GM21528 (cell line): ENCODE results near the gene STK40.
A peak's percentile ranks its signal among the peaks of the same experiment; 100 is the strongest.

Source experiments
- ATAC-seq: cut with Tn5 transposase; IDR thresholded peaks from one replicate; pipeline ENCODE4 v1.9.1; 2021; ENCODE audit warnings: mild to moderate bottlenecking, moderate library complexity; ENCODE audit not compliant: unreplicated experiment, low FRiP score

Gene STK40

GRCh38 chr1:36346741-36347370 lies 38.9 kb downstream of the STK40 start:
- ATAC-seq = no peak

- ATAC-seq = no peak
These were observed 40.4 kb downstream of the STK40 start for GRCh38 chr1:36345353-36345752.

GRCh38 chr1:36344395-36344680 lies 41.4 kb downstream of the STK40 start:
- ATAC-seq = no peak

- no peak for ATAC-seq
These were observed 41.9 kb downstream of the STK40 start for GRCh38 chr1:36343651-36344394.

- ATAC-seq = no peak
These were observed 43.1 kb downstream of the STK40 start for GRCh38 chr1:36342426-36343185.

- no peak for ATAC-seq
These were observed 44.0 kb downstream of the STK40 start for GRCh38 chr1:36341626-36342320.

GRCh38 chr1:36339615-36340014 lies 46.1 kb downstream of the STK40 start:
- no peak for ATAC-seq

GRCh38 chr1:36339215-36339614 lies 46.5 kb downstream of the STK40 start:
- ATAC-seq = no peak

GRCh38 chr1:36337830-36338229 lies 47.9 kb downstream of the STK40 start:
- no peak for ATAC-seq

GRCh38 chr1:36330940-36331339 lies 54.8 kb downstream of the STK40 start:
- no peak for ATAC-seq

GRCh38 chr1:36329817-36330216 lies 55.9 kb downstream of the STK40 start:
- no peak for ATAC-seq

GRCh38 chr1:36328713-36329112 lies 57.0 kb downstream of the STK40 start:
- ATAC-seq = no peak

GRCh38 chr1:36328088-36328480 lies 57.6 kb downstream of the STK40 start:
- ATAC-seq = no peak

- ATAC-seq = no peak
These were observed 58.2 kb downstream of the STK40 start for GRCh38 chr1:36327421-36328087.

GRCh38 chr1:36326499-36326898 lies 59.2 kb downstream of the STK40 start:
- ATAC-seq = no peak

- no peak for ATAC-seq
These were observed 61.4 kb downstream of the STK40 start for GRCh38 chr1:36324353-36324703.

- ATAC-seq = peak; percentile 50
These were observed 61.9 kb downstream of the STK40 start, which contains the start of gene EVA1B for GRCh38 chr1:36323636-36324352. Gene EVA1B, minus strand, starts transcription at chr1:36323645. Its CDS starts 608 bp downstream, at chr1:36323037.

- ATAC-seq = peak; percentile 31
These were observed 62.7 kb downstream of the STK40 start for GRCh38 chr1:36322786-36323635.
